ENCODE results near the gene ZNF521.

Gene ZNF521

DNA sequence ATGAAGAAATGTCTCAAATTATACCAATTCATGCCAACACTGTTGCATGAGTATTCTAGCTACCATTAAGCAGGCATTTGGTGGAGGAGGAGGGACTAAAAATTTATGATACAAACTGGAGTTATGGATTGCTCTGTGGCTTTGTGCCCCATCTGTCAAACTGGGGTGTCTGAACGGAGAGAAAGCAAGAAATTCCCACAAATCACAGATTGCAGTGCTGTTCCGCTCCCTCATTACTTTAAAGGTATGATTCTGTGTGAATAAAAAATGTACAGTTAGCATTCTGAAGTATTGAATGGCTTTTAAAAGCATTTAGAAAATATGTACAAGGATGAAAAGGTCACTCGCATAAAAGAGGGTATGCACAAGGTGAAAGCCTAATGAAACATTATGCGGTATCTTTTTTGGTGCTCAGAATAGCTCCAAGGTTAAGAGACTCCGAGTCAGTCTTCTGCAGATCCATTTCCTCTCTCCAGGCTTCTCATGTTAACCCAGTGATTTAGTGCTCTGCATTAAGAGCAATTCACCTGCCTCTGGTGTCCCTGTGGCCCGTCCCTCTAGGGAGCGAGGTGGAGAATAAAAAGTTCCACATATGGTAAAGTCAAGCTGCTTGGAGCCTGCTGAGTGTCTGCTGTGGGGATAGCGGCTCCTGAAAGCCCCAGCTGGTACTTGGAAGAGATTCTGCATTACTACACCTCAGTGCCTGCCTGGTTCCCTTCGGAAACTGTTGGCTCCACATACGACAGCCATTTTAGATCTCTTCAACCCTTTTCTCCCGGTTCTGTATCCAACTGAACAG is 184.2 kb downstream of the ZNF521 start:
- no peak for ATAC-seq
- no peak for TF ChIP-seq BACH2 (CRISPR knock-in tag; IDR thresholded peaks at IDR 0.05; ENCODE audit: borderline replicate concordance)
- TF ChIP-seq ESRRG (CRISPR knock-in tag; IDR thresholded peaks at IDR 0.05): no peak
- TF ChIP-seq GLIS3 (CRISPR knock-in tag; IDR thresholded peaks at IDR 0.05): no peak
- TF ChIP-seq ZC3H10 (CRISPR knock-in tag; IDR thresholded peaks at IDR 0.05): no peak
- TF ChIP-seq, protein P1, sequence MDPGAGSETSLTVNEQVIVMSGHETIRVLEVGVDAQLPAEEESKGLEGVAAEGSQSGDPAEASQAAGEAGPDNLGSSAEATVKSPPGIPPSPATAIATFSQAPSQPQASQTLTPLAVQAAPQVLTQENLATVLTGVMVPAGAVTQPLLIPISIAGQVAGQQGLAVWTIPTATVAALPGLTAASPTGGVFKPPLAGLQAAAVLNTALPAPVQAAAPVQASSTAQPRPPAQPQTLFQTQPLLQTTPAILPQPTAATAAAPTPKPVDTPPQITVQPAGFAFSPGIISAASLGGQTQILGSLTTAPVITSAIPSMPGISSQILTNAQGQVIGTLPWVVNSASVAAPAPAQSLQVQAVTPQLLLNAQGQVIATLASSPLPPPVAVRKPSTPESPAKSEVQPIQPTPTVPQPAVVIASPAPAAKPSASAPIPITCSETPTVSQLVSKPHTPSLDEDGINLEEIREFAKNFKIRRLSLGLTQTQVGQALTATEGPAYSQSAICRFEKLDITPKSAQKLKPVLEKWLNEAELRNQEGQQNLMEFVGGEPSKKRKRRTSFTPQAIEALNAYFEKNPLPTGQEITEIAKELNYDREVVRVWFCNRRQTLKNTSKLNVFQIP (CRISPR knock-in tag; IDR thresholded peaks at IDR 0.05; ENCODE audit: borderline replicate concordance, low read depth): no peak
- no peak for TF ChIP-seq ZNF565 (CRISPR knock-in tag; conservative IDR thresholded peaks at IDR 0.05; ENCODE audit: low read depth)
- no peak for TF ChIP-seq SNAI2 (CRISPR knock-in tag; IDR thresholded peaks at IDR 0.05)
- no peak for TF ChIP-seq RARB (CRISPR knock-in tag; IDR thresholded peaks at IDR 0.05)
- TF ChIP-seq, protein P2, sequence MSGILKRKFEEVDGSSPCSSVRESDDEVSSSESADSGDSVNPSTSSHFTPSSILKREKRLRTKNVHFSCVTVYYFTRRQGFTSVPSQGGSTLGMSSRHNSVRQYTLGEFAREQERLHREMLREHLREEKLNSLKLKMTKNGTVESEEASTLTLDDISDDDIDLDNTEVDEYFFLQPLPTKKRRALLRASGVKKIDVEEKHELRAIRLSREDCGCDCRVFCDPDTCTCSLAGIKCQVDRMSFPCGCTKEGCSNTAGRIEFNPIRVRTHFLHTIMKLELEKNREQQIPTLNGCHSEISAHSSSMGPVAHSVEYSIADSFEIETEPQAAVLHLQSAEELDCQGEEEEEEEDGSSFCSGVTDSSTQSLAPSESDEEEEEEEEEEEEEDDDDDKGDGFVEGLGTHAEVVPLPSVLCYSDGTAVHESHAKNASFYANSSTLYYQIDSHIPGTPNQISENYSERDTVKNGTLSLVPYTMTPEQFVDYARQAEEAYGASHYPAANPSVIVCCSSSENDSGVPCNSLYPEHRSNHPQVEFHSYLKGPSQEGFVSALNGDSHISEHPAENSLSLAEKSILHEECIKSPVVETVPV (CRISPR knock-in tag; IDR thresholded peaks at IDR 0.05): no peak
- TF ChIP-seq TOX (CRISPR knock-in tag; IDR thresholded peaks at IDR 0.05; ENCODE audit: borderline replicate concordance): no peak
- TF ChIP-seq, protein P3, sequence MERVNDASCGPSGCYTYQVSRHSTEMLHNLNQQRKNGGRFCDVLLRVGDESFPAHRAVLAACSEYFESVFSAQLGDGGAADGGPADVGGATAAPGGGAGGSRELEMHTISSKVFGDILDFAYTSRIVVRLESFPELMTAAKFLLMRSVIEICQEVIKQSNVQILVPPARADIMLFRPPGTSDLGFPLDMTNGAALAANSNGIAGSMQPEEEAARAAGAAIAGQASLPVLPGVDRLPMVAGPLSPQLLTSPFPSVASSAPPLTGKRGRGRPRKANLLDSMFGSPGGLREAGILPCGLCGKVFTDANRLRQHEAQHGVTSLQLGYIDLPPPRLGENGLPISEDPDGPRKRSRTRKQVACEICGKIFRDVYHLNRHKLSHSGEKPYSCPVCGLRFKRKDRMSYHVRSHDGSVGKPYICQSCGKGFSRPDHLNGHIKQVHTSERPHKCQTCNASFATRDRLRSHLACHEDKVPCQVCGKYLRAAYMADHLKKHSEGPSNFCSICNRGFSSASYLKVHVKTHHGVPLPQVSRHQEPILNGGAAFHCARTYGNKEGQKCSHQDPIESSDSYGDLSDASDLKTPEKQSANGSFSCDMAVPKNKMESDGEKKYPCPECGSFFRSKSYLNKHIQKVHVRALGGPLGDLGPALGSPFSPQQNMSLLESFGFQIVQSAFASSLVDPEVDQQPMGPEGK (CRISPR knock-in tag; IDR thresholded peaks at IDR 0.05; ENCODE audit: borderline replicate concordance): no peak
- no peak for TF ChIP-seq ZNF8 (CRISPR knock-in tag; IDR thresholded peaks at IDR 0.05)
- TF ChIP-seq TCF4 (CRISPR knock-in tag; IDR thresholded peaks at IDR 0.05; ENCODE audit: borderline replicate concordance): no peak

DNA sequence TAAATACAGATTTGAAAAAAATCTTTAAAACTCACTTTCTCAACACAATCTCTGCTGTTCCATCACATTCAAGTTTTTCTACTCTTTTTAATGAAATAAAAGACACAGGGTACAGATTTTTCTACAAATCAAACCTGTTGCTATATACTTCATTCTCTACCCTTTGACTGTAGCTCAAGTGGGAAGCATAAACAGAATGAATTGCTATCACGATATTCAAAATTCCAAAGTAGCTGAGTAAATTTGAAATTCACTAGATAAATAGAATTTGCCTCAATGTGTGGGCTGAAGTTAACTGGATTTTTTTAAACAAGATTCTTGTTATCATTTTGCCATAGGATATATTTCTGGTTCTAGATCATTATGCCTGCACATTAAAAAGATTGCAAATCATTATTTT is 185.9 kb downstream of the ZNF521 start:
- TF ChIP-seq, protein P1 (CRISPR knock-in tag; IDR thresholded peaks at IDR 0.05; ENCODE audit: borderline replicate concordance, low read depth): no peak
- TF ChIP-seq ZNF8 (CRISPR knock-in tag; IDR thresholded peaks at IDR 0.05) (no peak), PPARA (CRISPR knock-in tag; IDR thresholded peaks at IDR 0.05; ENCODE audit: borderline replicate concordance) (no peak), OSR1 (CRISPR knock-in tag; IDR thresholded peaks at IDR 0.05) (no peak), CSDC2 (CRISPR knock-in tag; IDR thresholded peaks at IDR 0.05) (no peak), RARB (CRISPR knock-in tag; IDR thresholded peaks at IDR 0.05) (no peak), ESRRG (CRISPR knock-in tag; IDR thresholded peaks at IDR 0.05) (no peak)
- TF ChIP-seq, protein P4, sequence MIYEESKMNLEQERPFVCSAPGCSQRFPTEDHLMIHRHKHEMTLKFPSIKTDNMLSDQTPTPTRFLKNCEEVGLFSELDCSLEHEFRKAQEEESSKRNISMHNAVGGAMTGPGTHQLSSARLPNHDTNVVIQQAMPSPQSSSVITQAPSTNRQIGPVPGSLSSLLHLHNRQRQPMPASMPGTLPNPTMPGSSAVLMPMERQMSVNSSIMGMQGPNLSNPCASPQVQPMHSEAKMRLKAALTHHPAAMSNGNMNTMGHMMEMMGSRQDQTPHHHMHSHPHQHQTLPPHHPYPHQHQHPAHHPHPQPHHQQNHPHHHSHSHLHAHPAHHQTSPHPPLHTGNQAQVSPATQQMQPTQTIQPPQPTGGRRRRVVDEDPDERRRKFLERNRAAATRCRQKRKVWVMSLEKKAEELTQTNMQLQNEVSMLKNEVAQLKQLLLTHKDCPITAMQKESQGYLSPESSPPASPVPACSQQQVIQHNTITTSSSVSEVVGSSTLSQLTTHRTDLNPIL (CRISPR knock-in tag; IDR thresholded peaks at IDR 0.05; ENCODE audit: low read depth): no peak
- ATAC-seq: no peak

DNA sequence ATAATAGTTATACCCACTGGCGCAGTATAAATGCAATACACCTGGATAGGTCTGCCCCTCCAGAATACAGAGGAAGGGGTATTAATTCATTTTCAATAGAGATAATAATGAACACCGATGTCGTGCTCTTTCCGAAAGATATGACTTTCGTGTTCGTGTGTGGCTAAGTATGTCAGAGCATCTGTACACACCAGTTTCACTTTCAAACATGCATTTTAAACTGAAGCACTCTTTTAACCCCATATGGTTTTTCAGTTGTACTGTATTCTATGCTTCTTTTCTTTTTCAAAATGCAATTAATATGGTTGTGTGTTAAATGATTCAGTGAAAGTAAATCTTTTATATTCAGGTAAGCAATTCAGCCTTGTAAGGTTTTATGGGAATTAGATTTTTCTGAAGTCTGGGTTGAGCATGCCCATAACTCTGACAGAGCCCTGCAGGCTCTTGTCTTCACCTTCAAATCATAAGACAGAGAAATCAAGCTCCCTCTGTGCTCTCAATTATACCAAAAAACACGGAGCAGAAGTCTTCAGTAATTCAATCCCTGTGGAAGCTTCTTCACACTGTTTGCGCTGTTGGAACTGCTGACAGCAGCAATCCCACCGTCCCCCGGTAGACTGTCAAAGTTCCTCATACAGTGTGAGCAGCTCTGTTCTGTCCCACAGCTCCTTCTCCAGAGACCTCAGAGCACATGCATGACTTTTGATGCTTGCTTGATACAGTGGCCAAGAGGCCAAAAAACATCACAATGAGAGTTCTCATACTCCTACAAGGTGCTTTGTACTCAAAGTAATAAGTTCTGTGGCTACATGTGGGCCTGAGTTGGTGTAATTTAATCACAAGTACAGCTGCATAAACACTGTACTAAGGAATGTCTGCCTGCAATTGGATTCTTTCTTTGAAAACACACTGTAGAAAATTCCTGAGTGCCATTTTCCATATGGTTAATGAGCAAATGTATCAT is 186.8 kb downstream of the ZNF521 start:
- ATAC-seq: peak; percentile 77
- no peak for TF ChIP-seq RARB (CRISPR knock-in tag; IDR thresholded peaks at IDR 0.05)
- no peak for TF ChIP-seq BACH2 (CRISPR knock-in tag; IDR thresholded peaks at IDR 0.05; ENCODE audit: borderline replicate concordance)
- TF ChIP-seq, protein P4 (CRISPR knock-in tag; IDR thresholded peaks at IDR 0.05; ENCODE audit: low read depth): no peak
- no peak for TF ChIP-seq PPARA (CRISPR knock-in tag; IDR thresholded peaks at IDR 0.05; ENCODE audit: borderline replicate concordance)
- no peak for TF ChIP-seq ZNF565 (CRISPR knock-in tag; conservative IDR thresholded peaks at IDR 0.05; ENCODE audit: low read depth)
- TF ChIP-seq ZFP3 (CRISPR knock-in tag; IDR thresholded peaks at IDR 0.05): no peak

Data from SK-N-SH treated with all-trans-retinoic acid at 6 μM for 48 hours (cell line).